Measurements from ENCODE around the gene TTC19. TPM values are rescaled to one million over a fixed set of nuclear protein-coding genes. Genes with fewer than 3 reads are reported as not detected.
A peak's percentile ranks its signal among the peaks of the same experiment; 100 is the strongest.
"Not testable (repeated sequence)": the region's sequence is repeated elsewhere in the genome, so short reads cannot be mapped to it uniquely, and the experiment has no call there.

TTC19 gene
- total RNA-seq, 1 donor = 41.0 TPM

- H3K4me3 ChIP-seq (ENCODE audit: low read depth, low read length) = no peak overlapping the region
- TF ChIP-seq, protein P1, sequence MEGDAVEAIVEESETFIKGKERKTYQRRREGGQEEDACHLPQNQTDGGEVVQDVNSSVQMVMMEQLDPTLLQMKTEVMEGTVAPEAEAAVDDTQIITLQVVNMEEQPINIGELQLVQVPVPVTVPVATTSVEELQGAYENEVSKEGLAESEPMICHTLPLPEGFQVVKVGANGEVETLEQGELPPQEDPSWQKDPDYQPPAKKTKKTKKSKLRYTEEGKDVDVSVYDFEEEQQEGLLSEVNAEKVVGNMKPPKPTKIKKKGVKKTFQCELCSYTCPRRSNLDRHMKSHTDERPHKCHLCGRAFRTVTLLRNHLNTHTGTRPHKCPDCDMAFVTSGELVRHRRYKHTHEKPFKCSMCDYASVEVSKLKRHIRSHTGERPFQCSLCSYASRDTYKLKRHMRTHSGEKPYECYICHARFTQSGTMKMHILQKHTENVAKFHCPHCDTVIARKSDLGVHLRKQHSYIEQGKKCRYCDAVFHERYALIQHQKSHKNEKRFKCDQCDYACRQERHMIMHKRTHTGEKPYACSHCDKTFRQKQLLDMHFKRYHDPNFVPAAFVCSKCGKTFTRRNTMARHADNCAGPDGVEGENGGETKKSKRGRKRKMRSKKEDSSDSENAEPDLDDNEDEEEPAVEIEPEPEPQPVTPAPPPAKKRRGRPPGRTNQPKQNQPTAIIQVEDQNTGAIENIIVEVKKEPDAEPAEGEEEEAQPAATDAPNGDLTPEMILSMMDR (IDR thresholded peaks at IDR 0.05; ENCODE audit: insufficient read depth, low read depth, low read length) = no peak
- DNase-seq (ENCODE audit: low read depth) = peak; percentile 41
Measured at GRCh38 chr17:16040710-16041251, 41.2 kb downstream of the TTC19 start.

DNA sequence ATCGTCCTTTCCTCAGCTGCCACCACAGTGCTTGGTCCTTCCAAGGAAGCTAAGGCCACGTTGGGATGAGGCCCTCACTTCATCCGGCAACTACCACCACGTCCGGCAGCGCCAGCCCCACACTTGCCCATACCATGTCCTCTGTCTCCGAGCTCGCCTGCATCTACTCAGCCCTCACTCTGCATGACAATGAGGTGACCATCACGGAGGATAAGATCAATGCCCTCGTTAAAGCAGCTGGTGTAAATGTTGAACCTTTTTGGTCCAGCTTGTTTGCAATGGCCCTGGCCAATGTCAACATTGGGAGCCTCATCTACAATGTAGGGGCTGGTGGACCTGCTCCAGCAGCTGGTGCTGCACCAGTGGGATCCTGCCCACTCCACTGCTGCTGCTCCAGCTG, 44.9 kb downstream of the TTC19 start:
- no peak for DNase-seq (ENCODE audit: low read depth)
- TF ChIP-seq, protein P1 (IDR thresholded peaks at IDR 0.05; ENCODE audit: insufficient read depth, low read depth, low read length) = no peak
- no peak overlapping the region for H3K4me3 ChIP-seq (ENCODE audit: low read depth, low read length)

DNA sequence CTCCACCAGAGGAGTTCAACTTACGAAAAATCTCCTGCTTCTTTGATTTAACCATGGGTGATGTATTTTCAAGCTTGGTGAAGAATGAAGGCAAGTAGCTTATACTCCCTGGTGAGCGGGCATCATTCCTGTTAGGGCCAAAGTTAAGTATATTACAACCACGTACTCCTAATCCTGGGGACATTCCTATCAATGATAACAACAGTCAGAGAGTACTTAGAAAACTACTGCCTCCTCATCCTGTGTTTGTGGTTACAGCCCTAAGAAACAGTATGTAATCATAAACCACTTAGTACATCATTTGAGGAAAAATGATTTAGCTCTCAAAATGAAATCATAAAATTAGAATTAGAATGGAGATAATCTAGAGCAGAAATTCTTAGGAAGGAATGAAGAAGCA, 47.3 kb downstream of the TTC19 start:
- TF ChIP-seq, protein P1 (IDR thresholded peaks at IDR 0.05; ENCODE audit: insufficient read depth, low read depth, low read length) = no peak
- peak; percentile 45 for DNase-seq (ENCODE audit: low read depth)
- H3K4me3 ChIP-seq (ENCODE audit: low read depth, low read length) = no peak overlapping the region

DNA sequence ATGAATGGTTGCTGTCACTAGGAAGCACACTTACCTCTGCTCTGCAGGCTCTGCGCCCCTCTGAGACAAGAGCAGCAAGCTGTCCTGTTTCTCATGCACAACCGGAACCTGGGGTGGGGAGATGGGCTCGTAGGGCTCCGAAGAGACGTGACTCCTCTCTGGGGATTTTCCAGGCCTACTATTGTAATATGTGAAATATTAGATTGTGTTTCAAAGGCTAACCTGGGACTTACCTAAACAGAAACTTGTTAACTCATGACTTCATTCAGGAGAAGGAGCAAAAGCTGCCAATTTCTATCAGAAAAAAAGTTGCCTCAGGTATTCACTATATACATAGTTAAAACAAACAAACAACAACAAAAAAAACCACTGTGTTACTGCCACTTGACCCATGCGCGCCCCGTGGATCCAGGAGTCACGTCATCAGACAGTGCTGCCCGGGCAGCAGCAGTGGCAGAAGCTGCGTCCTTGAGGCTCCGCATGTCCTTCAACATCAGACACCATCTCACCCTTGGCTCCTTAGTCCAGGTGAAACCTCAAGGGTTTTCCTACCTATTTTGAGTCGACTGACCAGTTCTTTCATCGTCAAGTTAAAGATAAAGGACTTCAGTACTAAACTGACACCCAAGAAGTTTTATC, 49.3 kb downstream of the TTC19 start:
- H3K4me3 ChIP-seq (ENCODE audit: low read depth, low read length) = no peak overlapping the region
- TF ChIP-seq, protein P1 (IDR thresholded peaks at IDR 0.05; ENCODE audit: insufficient read depth, low read depth, low read length) = no peak
- DNase-seq (ENCODE audit: low read depth) = no peak

DNA sequence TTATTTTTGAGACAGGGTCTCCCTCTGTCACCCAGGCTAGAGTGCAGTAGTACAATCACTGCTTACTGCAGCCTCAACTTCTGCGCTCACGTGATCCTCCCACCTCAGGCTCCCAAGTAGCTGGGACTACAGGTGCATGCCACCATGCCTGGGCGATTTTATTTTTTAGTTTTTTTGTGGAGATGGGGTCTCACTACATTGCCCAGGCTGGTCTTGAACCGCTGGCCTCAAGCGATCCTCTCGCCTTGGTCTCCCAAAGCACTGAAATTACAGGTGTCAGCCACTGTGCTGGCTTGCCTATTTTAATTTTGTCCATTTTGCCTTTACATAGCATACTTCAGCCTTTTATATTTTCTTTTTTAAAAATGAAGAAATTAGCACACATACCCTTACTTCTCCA, 51.2 kb downstream of the TTC19 start:
- DNase-seq (ENCODE audit: low read depth) = no peak
- TF ChIP-seq, protein P1 (IDR thresholded peaks at IDR 0.05; ENCODE audit: insufficient read depth, low read depth, low read length) = no peak
- no peak overlapping the region for H3K4me3 ChIP-seq (ENCODE audit: low read depth, low read length)

DNA sequence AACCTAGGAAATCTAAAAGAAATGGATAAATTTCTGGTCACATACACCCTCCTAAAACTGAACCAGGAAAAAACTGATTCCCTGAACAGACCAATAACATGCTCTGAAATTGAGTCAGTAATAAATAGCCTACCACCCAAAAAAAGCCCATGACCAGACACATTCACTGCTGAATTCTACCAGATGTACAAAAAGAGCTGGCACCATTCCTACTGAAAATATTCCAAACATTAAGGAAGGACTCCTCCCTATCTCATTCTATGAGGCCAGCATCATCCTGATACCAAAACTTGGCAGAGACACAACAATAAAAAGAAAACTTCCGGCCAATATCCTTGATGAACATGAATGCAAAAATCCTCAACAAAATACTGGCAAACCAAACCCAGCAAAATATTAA, 52.9 kb downstream of the TTC19 start:
- TF ChIP-seq, protein P1 (IDR thresholded peaks at IDR 0.05; ENCODE audit: insufficient read depth, low read depth, low read length) = no peak
- H3K4me3 ChIP-seq (ENCODE audit: low read depth, low read length) = no peak overlapping the region
- DNase-seq (ENCODE audit: low read depth) = peak; percentile 56

GRCh38 chr17:16055139-16055538, 55.5 kb downstream of the TTC19 start:
- DNase-seq (ENCODE audit: low read depth); H3K4me3 ChIP-seq (ENCODE audit: low read depth, low read length): not testable (repeated sequence)
